ENCODE data around the gene PRRT3.

- TF ChIP-seq CTCF (IDR thresholded peaks at IDR 0.05) (no peak), ZSCAN18 (CRISPR knock-in tag; IDR thresholded peaks at IDR 0.05) (no peak), ETV6 (CRISPR knock-in tag; IDR thresholded peaks at IDR 0.05) (no peak), FOXJ3 (CRISPR knock-in tag; IDR thresholded peaks at IDR 0.05; ENCODE audit: borderline replicate concordance) (no peak), ZNF532 (CRISPR knock-in tag; IDR thresholded peaks at IDR 0.05; ENCODE audit: borderline replicate concordance) (no peak), TEAD4 (CRISPR knock-in tag; IDR thresholded peaks at IDR 0.05) (no peak), ZBTB43 (CRISPR knock-in tag; IDR thresholded peaks at IDR 0.05) (no peak), ARID4B (CRISPR knock-in tag; IDR thresholded peaks at IDR 0.05; ENCODE audit: borderline replicate concordance) (no peak), PREB (CRISPR knock-in tag; IDR thresholded peaks at IDR 0.05; ENCODE audit: borderline replicate concordance) (no peak)
These were observed 54.5 kb downstream of the PRRT3 start for GRCh38 chr3:9897408-9898372.

Measured in WTC11 (cell line).